PC-9 (cell line): Measurements from ENCODE around the gene PSMD12.

ENCODE experiments used
- EZH2 ChIP-seq: fragments of 200-600 bp; sonication (generic); IDR thresholded peaks from 2 replicates; pipeline ENCODE4 v1.8.0; 2017; ENCODE audit warnings: antibody characterized with exemption, low read depth
- TF ChIP-seq, protein P1 (sequence below): fragments of 200-600 bp; sonication (generic); conservative IDR thresholded peaks from 2 replicates; pipeline ENCODE4 v1.6.1; 2017; ENCODE audit warnings: mixed run types, antibody characterized with exemption, mild to moderate bottlenecking, moderate library complexity

DNA sequence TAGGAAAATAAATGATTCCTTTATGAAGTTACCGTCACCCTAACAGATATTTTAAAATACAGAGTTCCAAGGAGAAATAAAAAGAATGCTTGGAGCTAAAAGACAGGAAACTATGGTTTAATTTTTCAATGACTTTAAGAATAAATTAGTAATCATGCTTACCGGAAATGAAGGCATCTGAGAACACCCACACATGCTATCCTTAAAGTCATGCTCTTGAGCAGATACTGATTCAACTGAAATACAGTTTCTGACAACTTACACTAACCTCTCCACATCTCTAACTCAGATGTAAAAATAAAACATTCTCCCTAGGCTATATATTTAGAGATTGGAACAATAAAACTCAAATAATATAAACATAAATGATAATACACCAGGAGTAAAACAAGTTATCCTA, 7.8 kb downstream of the PSMD12 start:
- TF ChIP-seq, protein P1, sequence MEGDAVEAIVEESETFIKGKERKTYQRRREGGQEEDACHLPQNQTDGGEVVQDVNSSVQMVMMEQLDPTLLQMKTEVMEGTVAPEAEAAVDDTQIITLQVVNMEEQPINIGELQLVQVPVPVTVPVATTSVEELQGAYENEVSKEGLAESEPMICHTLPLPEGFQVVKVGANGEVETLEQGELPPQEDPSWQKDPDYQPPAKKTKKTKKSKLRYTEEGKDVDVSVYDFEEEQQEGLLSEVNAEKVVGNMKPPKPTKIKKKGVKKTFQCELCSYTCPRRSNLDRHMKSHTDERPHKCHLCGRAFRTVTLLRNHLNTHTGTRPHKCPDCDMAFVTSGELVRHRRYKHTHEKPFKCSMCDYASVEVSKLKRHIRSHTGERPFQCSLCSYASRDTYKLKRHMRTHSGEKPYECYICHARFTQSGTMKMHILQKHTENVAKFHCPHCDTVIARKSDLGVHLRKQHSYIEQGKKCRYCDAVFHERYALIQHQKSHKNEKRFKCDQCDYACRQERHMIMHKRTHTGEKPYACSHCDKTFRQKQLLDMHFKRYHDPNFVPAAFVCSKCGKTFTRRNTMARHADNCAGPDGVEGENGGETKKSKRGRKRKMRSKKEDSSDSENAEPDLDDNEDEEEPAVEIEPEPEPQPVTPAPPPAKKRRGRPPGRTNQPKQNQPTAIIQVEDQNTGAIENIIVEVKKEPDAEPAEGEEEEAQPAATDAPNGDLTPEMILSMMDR: no peak
- no peak for TF ChIP-seq EZH2
